Activated CD8-positive, alpha-beta T cell treated with anti-CD3 and anti-CD28 coated beads, Interleukin-2, amount 10 ng/mL, durations not matched to agents 7 days and 5 days (primary cell): ENCODE data around the gene NF2. TPM values are rescaled to one million over a fixed set of nuclear protein-coding genes. Genes with fewer than 3 reads are reported as not detected.
A peak's percentile ranks its signal among the peaks of the same experiment; 100 is the strongest.

Experiments
- ATAC-seq: fragments of 150-1000 bp; cut with Tn5 transposase; one replicate; pipeline ENCODE4 v1.10.0; 2021; ENCODE audit warnings: moderate library complexity
- CTCF ChIA-PET: fragments of 350-600 bp; sonication (Branson Sonifier 250); formaldehyde crosslinking; loops from one replicate; lab custom pipeline; 2021; ENCODE audit warnings: antibody characterized with exemption; lab: Charles Lee
- POLR2A ChIA-PET: fragments of 350-600 bp; sonication (Branson Sonifier 250); formaldehyde crosslinking; loops from one replicate; lab custom pipeline; 2021; ENCODE audit warnings: antibody characterized with exemption; lab: Charles Lee
- DNase-seq: peaks from one replicate; pipeline ENCODE4 v3.0.0-alpha.2; 2020
- H3K27ac Mint-ChIP-seq: one replicate; pipeline ENCODE4 v1.8.0; 2021; ENCODE audit warnings: mild to moderate bottlenecking, mixed read lengths
- H3K27me3 Mint-ChIP-seq: one replicate; pipeline ENCODE4 v1.8.0; 2021; ENCODE audit warnings: low read depth, mixed read lengths
- H3K36me3 Mint-ChIP-seq: one replicate; pipeline ENCODE4 v1.8.0; 2021; ENCODE audit warnings: low read depth, mixed read lengths
- H3K4me1 Mint-ChIP-seq: one replicate; pipeline ENCODE4 v1.8.0; 2021; ENCODE audit warnings: low read depth, mixed read lengths
- H3K4me3 Mint-ChIP-seq: one replicate; pipeline ENCODE4 v1.8.0; 2021; ENCODE audit warnings: mild to moderate bottlenecking, mixed read lengths
- H3K9me3 Mint-ChIP-seq: one replicate; pipeline ENCODE4 v1.8.0; 2022; ENCODE audit warnings: mixed read lengths; ENCODE audit not compliant: insufficient read depth
- total RNA-seq, 2 experiments: library from RNA; stranded (reverse); gene quantifications; one replicate each; pipeline ENCODE4 v1.2.3, GENCODE V29; 2021

The NF2 gene
- total RNA-seq, 2 experiments from 2014 or later: 60.6 to 61.2 TPM

DNA sequence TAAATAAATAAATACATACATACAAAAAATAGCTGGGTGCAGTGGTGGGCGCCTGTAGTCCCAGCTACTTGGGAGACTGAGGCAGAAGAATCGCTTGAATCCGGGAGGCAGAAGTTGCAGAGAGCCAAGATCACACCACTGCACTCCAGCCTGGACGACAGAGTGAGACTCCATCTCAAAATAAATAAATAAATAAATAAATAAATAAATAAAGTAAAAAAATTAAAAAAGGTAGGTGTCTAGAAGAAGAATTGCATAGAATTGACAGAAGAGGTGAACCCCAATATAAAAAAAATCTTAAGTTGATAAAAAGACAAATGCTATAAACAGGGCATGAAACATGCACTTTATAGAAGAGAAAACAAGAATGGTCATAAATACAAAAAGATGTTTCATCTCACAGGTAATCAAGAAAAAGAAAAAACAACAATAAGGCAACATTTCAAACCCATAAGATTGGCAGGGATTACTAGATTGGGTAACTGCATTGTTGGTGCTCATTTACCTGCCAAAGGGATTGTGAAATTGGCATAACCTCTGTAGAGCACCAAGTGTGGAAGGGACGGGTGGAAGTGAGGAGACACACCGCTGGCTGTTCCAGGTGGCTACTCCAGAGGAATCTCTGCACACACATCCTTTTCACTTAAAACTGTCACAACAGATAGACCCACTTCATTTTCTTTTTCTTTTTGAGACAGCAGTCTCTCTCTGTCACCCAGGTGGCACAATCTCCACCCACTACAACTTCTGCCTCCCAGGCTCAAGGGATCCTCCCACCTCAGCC lies 44.7 kb downstream of the NF2 start:
- Mint-ChIP-seq H3K27me3 (no peaks in the 10 kb centered on the region), H3K4me1 (no peaks in the 10 kb centered on the region), H3K9me3 (no peaks in the 10 kb centered on the region), H3K36me3 (peaks cover 19% of the 10 kb centered on the region), H3K27ac (peak overlapping the region; percentile 5), H3K4me3 (no peak overlapping the region)
- POLR2A ChIA-PET: no interaction called here
- no peak for ATAC-seq
- DNase-seq: no peak
- CTCF ChIA-PET: no interaction called here

- peaks cover 18% of the 10 kb centered on the region for H3K36me3 Mint-ChIP-seq
- DNase-seq: no peak
- ChIA-PET POLR2A (no interaction called here), CTCF (no interaction called here)
- no peak for ATAC-seq
- H3K9me3 Mint-ChIP-seq: no peaks in the 10 kb centered on the region
- no peak overlapping the region for H3K27ac Mint-ChIP-seq
- H3K4me3 Mint-ChIP-seq: no peak overlapping the region
- no peaks in the 10 kb centered on the region for H3K27me3 Mint-ChIP-seq
- H3K4me1 Mint-ChIP-seq: no peaks in the 10 kb centered on the region
Observed at GRCh38 chr22:29650370-29650769, 46.9 kb downstream of the NF2 start.

- ChIA-PET CTCF (no interaction called here), POLR2A (no interaction called here)
- H3K27me3 Mint-ChIP-seq: no peaks in the 10 kb centered on the region
- no peak overlapping the region for H3K4me3 Mint-ChIP-seq
- ATAC-seq: no peak
- H3K9me3 Mint-ChIP-seq: no peaks in the 10 kb centered on the region
- no peak overlapping the region for H3K27ac Mint-ChIP-seq
- peaks cover 16% of the 10 kb centered on the region for H3K36me3 Mint-ChIP-seq
- DNase-seq: no peak
- no peaks in the 10 kb centered on the region for H3K4me1 Mint-ChIP-seq
Observed at GRCh38 chr22:29651652-29652051, 48.2 kb downstream of the NF2 start.

DNA sequence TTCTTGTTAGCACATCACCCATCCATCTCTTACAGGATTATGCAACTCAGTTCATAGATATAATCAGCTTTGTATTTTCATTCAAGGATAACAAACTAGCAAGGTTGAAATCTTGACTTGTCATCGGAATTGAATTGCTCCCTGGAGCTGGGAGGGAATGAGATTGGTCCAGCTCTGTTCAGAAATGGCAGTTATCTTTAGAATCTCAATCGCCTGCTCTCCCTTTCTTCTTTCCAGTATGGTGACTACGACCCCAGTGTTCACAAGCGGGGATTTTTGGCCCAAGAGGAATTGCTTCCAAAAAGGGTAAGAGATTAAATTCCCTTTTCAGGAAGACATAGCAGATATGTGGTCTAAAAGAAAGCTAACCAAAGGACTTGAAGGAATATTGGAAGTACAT lies 51.0 kb downstream of the NF2 start:
- ATAC-seq: no peak
- DNase-seq: no peak
- Mint-ChIP-seq H3K36me3 (peaks cover 11% of the 10 kb centered on the region), H3K4me1 (no peaks in the 10 kb centered on the region), H3K27ac (no peak overlapping the region), H3K27me3 (no peaks in the 10 kb centered on the region), H3K4me3 (no peak overlapping the region), H3K9me3 (no peaks in the 10 kb centered on the region)
- ChIA-PET CTCF (interaction anchor here (0.7 to 3.4 kb wide), 3 partner anchors 18 to 296 kb away, joined by 3 to 20 read pairs (median 8); no protein-coding TSS in a partner anchor), POLR2A (interaction anchor here (0.9 kb wide), 1 partner anchor 8 kb away, joined by 3 read pairs; no protein-coding TSS in a partner anchor)

DNA sequence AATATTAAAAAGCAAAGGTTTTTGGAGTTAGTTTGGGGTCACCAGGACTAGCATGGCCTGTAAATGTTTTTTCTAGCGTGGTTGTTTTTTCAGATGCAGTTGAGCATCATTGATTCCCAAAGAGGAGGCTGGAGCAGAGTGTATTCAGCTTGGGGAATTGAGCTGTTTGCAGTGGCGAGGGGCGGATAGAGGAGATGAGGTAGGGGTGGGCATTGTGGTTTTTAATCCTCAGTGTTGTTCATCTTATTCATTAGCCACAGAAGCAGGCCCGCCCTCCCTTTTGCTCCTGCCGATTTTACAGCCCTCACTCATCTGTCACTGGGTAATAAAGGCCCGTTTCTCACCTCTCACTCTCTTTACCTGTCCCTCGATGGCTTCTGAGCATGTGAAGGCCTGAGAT lies 51.4 kb downstream of the NF2 start:
- CTCF ChIA-PET: interaction anchor here (0.7 to 3.4 kb wide), 2 partner anchors 29 to 295 kb away, joined by 3 to 20 read pairs; no protein-coding TSS in a partner anchor
- no peak for ATAC-seq
- POLR2A ChIA-PET: interaction anchor here (0.6 to 0.9 kb wide), 2 partner anchors 9 to 33 kb away, joined by 3 read pairs; no protein-coding TSS in a partner anchor
- H3K4me3 Mint-ChIP-seq: no peak overlapping the region
- no peaks in the 10 kb centered on the region for H3K9me3 Mint-ChIP-seq
- no peak for DNase-seq
- no peaks in the 10 kb centered on the region for H3K4me1 Mint-ChIP-seq
- H3K27ac Mint-ChIP-seq: no peak overlapping the region
- H3K27me3 Mint-ChIP-seq: no peaks in the 10 kb centered on the region
- peaks cover 11% of the 10 kb centered on the region for H3K36me3 Mint-ChIP-seq

- Mint-ChIP-seq H3K36me3 (peaks cover 20% of the 10 kb centered on the region), H3K27ac (no peak overlapping the region), H3K27me3 (no peaks in the 10 kb centered on the region), H3K4me3 (no peak overlapping the region), H3K4me1 (peaks cover 4% of the 10 kb centered on the region), H3K9me3 (no peaks in the 10 kb centered on the region)
- DNase-seq (no peak), ATAC-seq (no peak)
- CTCF ChIA-PET: no interaction called here
- POLR2A ChIA-PET: no interaction called here
Observed at GRCh38 chr22:29658176-29658575, 54.7 kb downstream of the NF2 start.

GRCh38 chr22:29660021-29660420 lies 56.6 kb downstream of the NF2 start:
- DNase-seq (no peak), ATAC-seq (no peak)
- Mint-ChIP-seq H3K4me3 (no peak overlapping the region), H3K27me3 (no peaks in the 10 kb centered on the region), H3K4me1 (peaks cover 4% of the 10 kb centered on the region), H3K27ac (no peak overlapping the region), H3K9me3 (no peaks in the 10 kb centered on the region), H3K36me3 (peaks cover 26% of the 10 kb centered on the region)
- ChIA-PET CTCF (interaction anchor here (1.3 kb wide), 1 partner anchor 34 kb away, joined by 3 read pairs; no protein-coding TSS in a partner anchor), POLR2A (no interaction called here)

DNA sequence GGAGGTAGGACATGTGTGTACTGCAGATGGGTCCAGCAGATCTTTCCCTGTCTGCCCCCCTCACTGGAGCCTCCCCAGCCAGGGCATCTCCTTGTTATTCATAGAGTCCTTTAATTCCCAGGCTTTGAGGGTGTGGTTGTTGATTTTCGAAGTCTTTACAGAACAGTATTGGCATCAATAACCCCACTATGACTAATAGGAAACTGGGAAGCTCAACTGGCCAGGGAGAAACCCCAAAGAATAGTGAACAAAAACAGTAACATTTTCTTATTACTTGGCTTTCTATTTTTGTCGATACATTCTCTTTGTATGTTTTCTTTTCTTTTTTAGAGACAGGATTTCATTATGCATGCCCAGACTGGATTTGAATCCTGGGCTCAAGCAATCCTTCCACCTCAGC lies 57.9 kb downstream of the NF2 start:
- ATAC-seq (no peak), DNase-seq (no peak)
- ChIA-PET POLR2A (no interaction called here), CTCF (interaction anchor here (0.8 kb wide), 1 partner anchor 35 kb away, joined by 3 read pairs; no protein-coding TSS in a partner anchor)
- H3K9me3 Mint-ChIP-seq: no peaks in the 10 kb centered on the region
- H3K27me3 Mint-ChIP-seq: no peaks in the 10 kb centered on the region
- H3K4me1 Mint-ChIP-seq: peaks cover 4% of the 10 kb centered on the region
- H3K36me3 Mint-ChIP-seq: peaks cover 21% of the 10 kb centered on the region
- no peak overlapping the region for H3K4me3 Mint-ChIP-seq
- peak overlapping the region; percentile 6 for H3K27ac Mint-ChIP-seq

DNA sequence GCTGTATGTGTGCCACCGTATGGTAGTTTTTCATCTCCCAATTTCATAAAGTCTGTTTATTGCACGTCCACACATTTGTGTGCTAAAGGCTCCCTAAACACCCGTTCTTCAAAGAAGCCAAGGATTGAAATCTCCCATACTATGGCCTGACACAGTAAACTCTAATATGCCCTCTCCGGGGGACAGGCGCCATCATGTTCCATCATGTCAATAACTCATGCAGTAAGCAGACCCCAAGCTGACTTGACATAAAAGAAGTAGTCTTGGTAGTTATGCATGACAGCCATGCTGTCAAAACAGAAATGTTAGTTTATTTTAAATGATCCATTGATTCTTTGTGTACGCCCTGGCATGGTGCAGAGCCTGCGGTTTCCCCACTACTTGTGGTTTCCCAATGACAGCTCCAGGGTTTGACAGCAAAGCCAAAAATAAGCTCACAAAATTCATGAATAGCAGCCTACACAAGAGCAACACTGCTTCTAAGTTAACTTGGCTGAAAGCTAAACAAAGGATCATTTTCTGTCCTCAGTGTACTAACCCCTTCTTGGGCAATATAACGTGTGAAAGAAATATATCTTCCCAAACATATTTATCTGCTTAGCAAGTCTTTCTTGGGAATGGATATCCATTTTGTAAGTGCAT lies 59.9 kb downstream of the NF2 start:
- ChIA-PET POLR2A (no interaction called here), CTCF (interaction anchor here (1.1 to 3.1 kb wide), 2 partner anchors 38 to 425 kb away, joined by 3 to 10 read pairs; no protein-coding TSS in a partner anchor)
- no peak overlapping the region for H3K4me3 Mint-ChIP-seq
- ATAC-seq (no peak), DNase-seq (no peak)
- no peaks in the 10 kb centered on the region for H3K9me3 Mint-ChIP-seq
- H3K27ac Mint-ChIP-seq: no peak overlapping the region
- peaks cover 4% of the 10 kb centered on the region for H3K4me1 Mint-ChIP-seq
- H3K36me3 Mint-ChIP-seq: peaks cover 25% of the 10 kb centered on the region
- H3K27me3 Mint-ChIP-seq: no peaks in the 10 kb centered on the region

GRCh38 chr22:29665486-29665885 lies 62.1 kb downstream of the NF2 start:
- no peaks in the 10 kb centered on the region for H3K27me3 Mint-ChIP-seq
- no peak overlapping the region for H3K4me3 Mint-ChIP-seq
- H3K9me3 Mint-ChIP-seq: no peaks in the 10 kb centered on the region
- no peak overlapping the region for H3K27ac Mint-ChIP-seq
- H3K4me1 Mint-ChIP-seq: peaks cover 4% of the 10 kb centered on the region
- CTCF ChIA-PET: interaction anchor here (1.2 to 3.1 kb wide), 2 partner anchors 36 to 40 kb away, joined by 3 to 10 read pairs; no protein-coding TSS in a partner anchor
- POLR2A ChIA-PET: no interaction called here
- H3K36me3 Mint-ChIP-seq: peaks cover 34% of the 10 kb centered on the region
- ATAC-seq (no peak), DNase-seq (no peak)

- Mint-ChIP-seq H3K9me3 (no peaks in the 10 kb centered on the region), H3K27me3 (no peaks in the 10 kb centered on the region), H3K4me3 (no peak overlapping the region), H3K4me1 (no peaks in the 10 kb centered on the region), H3K27ac (no peak overlapping the region), H3K36me3 (peaks cover 29% of the 10 kb centered on the region)
- DNase-seq: no peak
- POLR2A ChIA-PET: no interaction called here
- ATAC-seq: no peak
- CTCF ChIA-PET: interaction anchor here (2.3 kb wide), 1 partner anchor 33 kb away, joined by 5 read pairs; no protein-coding TSS in a partner anchor
Observed at GRCh38 chr22:29668673-29669072, 65.2 kb downstream of the NF2 start.

DNA sequence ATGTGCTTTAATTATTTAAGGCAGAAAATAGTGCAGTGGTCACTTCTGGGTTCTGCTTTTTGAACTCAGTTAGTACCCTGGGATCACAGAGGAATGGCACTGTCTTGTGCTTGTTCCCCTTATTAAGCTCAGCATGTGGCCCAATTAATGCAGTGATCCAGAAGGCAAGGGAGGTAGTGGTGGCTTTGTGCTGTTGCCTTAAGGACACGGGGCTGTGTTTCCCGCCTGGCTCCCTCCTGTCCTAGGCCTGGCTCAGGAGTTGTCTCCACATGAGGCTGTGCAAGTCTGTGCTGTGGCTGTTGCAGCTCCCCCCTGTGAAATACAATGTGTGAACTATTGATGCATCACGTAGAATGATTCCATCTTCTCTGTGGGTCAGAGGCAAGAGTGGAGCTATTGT lies 67.2 kb downstream of the NF2 start:
- peaks cover 37% of the 10 kb centered on the region for H3K36me3 Mint-ChIP-seq

More for the DNA sequence above, 67.2 kb downstream of the NF2 start:
- ChIA-PET POLR2A (no interaction called here), CTCF (interaction anchor here (0.8 to 2.3 kb wide), 2 partner anchors 34 to 45 kb away, joined by 3 to 5 read pairs; no protein-coding TSS in a partner anchor)
- Mint-ChIP-seq H3K9me3 (no peaks in the 10 kb centered on the region), H3K4me3 (no peak overlapping the region), H3K27ac (no peak overlapping the region), H3K4me1 (no peaks in the 10 kb centered on the region), H3K27me3 (no peaks in the 10 kb centered on the region)
- ATAC-seq (no peak), DNase-seq (no peak)
